ENCODE data around the gene MET.
A peak's percentile ranks its signal among the peaks of the same experiment; 100 is the strongest.

Gene MET

GRCh38 chr7:116783666-116784318, 111.8 kb downstream of the MET start:
- no peak for DNase-seq (ENCODE audit: low read depth in 2 of 2)

DNA sequence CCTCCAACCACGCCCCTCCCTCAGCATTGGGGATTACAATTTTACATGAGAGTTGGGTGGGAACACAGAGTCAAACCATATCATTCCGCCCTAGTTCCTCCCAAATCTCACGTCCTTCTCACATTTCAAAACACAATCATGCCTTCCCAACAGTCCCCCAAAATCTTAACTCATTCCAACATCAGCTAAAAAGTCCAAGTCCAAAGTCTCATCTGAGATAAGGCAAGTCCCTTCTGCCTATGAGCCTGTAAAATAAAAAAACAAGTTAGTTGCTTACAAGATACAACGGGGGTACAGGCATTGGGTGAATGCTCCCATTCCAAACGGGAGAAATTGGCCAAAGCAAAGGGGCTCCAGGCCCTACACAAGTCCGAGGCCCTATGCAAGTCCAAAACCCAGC, 112.7 kb downstream of the MET start:
- DNase-seq (ENCODE audit: low read depth in 2 of 2) = no peak

DNA sequence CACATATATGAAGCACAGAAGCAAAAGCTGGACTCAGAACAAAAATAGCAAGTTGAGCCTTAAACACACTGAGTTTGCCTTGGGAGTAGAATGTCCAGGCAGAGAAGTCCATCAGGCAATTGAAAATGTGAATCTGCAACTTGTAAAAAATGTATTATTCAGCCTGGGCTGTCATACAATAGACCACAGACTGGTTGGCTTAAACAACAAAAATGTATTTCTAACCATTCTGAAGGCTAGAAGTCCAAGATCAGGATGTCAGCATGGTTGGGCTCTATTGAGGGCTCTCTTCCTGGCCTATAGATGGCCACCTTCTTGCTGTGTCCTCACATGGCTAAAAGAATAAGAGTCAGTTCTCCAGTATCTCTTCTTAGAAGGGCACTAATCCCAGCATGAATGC, 113.8 kb downstream of the MET start:
- no peak for DNase-seq (ENCODE audit: low read depth in 2 of 2)

GRCh38 chr7:116786791-116787443, 114.9 kb downstream of the MET start:
- DNase-seq (ENCODE audit: low read depth in 2 of 2) = peak; percentile 6 to 22

DNA sequence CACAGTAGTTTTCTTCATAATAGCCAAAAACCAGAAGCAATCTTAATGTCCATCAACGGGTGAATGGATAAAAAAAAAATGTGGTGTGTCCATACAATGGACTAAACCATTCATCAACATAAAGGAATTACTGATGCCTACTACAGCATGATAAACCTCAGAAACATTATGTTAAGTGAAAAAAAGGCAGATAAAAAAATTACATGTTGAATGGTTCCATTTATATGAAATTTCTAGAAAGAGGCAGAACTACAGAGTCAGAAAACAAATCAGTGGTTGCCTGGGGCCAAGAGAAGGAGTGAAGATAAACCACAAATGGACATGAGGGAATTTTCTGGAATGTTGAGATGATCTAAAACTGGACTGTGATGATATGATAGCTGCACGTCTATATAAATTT, 115.9 kb downstream of the MET start:
- no peak for DNase-seq (ENCODE audit: low read depth in 2 of 2)

DNA sequence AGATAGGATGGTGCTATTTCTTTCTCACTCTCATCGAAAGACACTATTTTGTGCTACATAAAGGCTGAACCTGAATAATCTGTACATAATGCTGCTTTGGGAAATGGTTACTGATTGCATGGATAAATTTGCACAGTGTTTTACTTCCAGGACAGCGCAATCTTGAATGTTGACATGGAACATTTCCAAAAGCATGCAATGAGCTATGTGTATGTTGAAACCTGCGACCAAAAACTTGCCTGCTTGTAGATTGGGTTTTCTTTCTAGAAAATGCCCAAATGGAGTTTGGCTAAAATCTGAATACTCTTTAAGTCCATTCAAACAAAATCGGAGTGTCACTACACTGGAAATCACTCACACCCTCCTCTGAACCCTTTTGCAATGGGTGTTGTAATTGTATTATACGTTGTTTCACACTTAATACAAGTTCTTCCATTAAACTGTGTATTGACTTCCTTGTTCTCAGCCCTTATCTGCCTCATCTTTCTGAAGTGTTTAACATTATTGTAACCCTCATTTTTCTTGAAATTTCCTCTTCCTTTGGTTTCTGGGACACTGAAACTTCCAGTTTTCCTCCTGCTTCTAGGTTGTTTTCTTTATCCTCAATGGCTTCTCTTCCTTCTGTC, 116.7 kb downstream of the MET start:
- DNase-seq (ENCODE audit: low read depth in 2 of 2) = no peak

GRCh38 chr7:116790025-116790424, 118.0 kb downstream of the MET start:
- DNase-seq (ENCODE audit: low read depth in 2 of 2) = no peak

DNA sequence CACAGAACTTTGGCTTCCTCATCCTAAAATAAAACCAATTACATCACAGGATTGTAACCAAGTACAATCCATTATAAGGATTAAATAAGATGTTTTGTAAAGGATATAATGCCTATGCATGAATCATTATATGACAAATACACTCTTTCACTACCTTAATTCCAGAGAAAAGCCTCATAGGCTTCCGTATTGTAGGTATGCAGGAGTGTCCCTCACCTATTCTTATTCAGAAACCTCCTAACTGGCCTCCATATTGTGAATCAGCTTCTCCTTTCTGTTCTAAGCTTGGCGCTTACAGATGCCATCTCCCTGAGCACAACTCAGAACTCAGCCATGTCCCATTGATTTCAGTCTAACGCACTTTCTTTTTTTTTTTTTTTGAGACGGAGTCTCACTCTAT, 120.8 kb downstream of the MET start:
- no peak for DNase-seq (ENCODE audit: low read depth in 2 of 2)

- no peak for DNase-seq (ENCODE audit: low read depth in 2 of 2)
Measured at GRCh38 chr7:116793795-116794340, 121.9 kb downstream of the MET start.

DNA sequence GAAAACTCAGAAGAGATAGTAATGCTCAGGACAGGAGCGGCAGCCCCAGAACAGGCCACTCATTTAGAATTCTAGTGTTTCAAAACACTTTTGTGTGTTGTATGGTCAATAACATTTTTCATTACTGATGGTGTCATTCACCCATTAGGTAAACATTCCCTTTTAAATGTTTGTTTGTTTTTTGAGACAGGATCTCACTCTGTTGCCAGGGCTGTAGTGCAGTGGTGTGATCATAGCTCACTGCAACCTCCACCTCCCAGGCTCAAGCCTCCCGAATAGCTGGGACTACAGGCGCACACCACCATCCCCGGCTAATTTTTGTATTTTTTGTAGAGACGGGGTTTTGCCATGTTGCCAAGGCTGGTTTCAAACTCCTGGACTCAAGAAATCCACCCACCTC, 124.5 kb downstream of the MET start:
- DNase-seq (ENCODE audit: low read depth in 2 of 2) = no peak

- no peak for DNase-seq (ENCODE audit: low read depth in 2 of 2)
Measured at GRCh38 chr7:116797612-116798011, 125.6 kb downstream of the MET start.

DNA sequence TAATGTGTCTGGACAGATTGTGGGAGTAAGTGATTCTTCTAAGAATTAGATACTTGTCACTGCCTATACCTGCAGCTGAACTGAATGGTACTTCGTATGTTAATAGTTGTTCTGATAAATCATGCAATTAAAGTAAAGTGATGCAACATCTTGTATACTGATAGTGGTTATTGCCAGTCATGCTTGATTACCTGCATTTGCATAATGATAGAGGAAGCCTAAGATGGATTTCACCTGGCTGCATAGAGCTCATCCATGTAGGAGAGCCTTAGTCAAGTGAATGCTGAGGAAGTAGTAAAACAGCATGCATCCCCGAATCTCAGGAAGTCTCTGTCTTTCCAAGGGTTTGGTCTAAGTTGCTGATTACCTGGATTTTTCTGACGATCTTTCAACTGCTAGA, 126.2 kb downstream of the MET start:
- DNase-seq (ENCODE audit: low read depth in 2 of 2) = no peak

DNA sequence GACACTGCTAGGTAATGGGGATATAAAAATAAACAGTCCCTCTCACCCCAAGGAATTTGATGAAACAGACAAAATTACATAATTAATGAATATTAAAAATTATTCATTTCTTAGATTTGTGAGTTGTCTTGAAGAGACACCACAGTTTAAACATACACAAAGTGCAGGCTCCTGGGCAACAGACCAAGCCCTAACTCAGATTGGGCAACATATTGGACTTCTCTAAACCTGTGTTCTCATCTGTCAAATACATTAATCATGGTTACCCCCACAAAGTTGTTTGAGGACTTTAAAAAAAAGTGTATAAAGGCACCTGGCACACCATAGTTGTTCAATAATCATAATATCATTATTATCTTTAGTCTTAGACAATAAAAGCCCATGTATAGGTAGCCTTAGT, 127.9 kb downstream of the MET start:
- DNase-seq (ENCODE audit: low read depth in 2 of 2) = no peak

GRCh38 chr7:116800594-116800993, 128.6 kb downstream of the MET start:
- no peak for DNase-seq (ENCODE audit: low read depth in 2 of 2)

GRCh38 chr7:116801092-116801710, 129.2 kb downstream of the MET start:
- DNase-seq (ENCODE audit: low read depth in 2 of 2) = no peak

DNA sequence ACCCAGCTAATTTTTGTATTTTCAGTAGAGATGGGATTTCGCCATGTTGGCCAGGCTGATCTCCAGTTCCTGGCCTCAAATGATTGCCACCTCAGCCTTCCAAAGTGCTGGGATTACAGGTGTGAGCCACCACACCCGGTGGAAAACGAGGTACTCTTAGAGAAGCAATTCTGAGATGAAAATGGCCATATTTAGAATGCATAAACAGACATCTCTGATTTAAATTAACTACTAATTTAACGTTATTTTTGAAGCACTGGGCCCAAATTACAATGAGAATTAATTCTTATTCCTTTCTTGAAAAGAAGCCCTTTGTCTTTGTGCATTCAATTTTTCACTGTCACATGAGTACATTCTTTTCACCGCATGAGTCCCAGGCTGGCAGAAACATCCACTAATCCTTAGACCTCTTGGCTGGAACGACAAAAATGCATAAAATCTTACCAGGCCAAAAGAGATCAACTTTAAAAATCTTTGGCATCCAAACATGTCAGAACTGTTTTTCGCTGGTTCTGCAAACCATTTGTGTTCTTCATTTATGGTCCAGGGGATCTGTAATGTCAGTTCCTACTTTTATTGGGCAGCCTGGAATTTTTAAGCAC, 130.2 kb downstream of the MET start:
- DNase-seq (ENCODE audit: low read depth in 2 of 2) = no peak

GRCh38 chr7:116802746-116803152, 130.8 kb downstream of the MET start:
- peak; percentile 12 to 17 for DNase-seq (ENCODE audit: low read depth in 2 of 2)

GRCh38 chr7:116804471-116804870, 132.5 kb downstream of the MET start:
- no peak for DNase-seq (ENCODE audit: low read depth in 2 of 2)

DNA sequence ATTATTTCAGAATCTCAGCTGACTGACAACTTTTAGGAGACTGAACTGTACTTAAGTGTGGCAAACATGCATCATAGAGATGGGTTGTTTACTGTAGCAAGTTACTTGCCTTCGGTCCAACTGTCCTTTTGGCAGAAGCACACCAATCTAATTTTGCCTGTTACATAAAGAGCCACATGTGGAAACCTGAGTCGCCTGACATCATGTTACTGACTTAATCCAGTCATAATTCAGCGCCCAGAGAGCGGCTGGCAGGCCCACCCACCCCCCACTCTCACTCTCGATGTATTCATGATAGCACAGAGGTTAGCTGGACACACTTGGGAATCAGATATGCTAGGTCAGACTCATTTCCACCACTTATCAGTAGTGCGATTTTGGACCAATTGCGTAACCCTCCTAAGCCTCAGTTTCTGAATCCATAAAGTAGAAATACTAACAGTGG, 133.1 kb downstream of the MET start:
- no peak for DNase-seq (ENCODE audit: low read depth in 2 of 2)

DNA sequence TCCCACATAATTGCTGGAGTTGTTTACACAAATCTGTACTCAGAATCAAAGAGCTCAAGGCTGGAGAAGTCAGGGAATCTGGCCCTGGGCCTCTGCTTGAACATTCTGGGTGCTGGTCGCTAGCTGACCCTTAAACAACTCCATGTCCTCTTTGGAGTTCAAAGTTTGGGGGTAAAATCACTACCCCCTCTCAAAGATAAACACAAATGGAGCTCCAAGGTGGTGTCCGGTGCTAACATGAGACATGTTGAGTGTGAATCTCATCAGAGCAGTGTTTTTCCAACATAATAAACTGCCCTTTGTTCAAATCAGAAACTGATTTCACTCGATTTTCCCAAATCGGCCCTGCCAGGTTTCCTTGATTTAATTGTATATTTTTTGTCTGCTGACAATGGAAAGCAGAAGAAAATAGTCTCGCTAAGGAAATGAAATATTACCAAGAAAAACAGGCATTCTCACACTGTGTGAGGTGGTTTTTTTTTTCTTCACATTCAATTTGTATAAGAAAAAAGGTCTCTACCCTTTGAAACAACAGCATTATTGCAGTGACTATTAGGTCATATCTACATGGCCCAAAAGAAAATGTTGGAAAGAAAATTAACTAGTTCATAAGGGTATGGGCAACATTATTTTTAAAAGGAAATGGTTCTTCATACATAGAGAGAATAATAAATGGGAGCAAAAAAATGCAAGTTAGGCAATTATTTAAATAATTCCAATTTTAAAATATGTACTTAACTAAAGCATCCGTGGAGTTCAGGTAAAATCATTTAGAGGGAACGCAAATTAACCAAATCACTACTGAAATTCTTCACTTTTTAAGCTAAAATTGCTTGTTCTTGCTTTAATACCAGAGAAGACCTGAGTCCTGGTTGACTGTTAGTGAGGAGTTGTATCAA, 134.3 kb downstream of the MET start:
- no peak for DNase-seq (ENCODE audit: low read depth in 2 of 2)

DNA sequence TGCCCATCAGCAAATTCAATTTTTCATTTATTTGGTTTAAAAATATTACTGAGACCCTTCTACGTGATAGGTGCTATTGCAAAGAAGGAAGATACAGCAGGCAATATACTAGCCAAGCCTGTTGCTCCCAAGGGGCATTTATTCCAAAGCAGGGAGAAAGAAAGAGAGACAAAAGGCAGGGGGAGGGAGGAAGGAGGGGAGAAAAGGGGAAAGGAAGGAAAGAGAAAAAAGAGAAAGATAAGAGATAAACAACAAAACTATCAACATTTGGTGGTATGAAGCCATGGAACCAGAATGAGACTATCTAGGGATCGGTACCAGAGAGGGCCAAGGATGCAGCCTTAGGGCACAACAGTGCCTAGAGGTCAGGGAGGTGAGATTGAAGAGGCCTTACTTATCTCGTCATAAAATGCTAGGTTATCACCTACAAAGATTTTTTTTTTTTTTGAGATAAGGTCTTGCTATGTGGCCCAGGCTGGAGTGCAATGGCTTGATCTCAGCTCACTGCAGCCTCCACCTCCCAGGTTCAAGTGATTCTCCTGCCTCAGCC, 135.1 kb downstream of the MET start:
- no peak for DNase-seq (ENCODE audit: low read depth in 2 of 2)
